GM19099 (cell line): ENCODE measurements around the gene ADCY2.

Source experiments
- POLR2A ChIP-seq: IDR thresholded peaks from 3 replicates; pipeline ENCODE4 v1.6.1; 2011; ENCODE audit warnings: low read depth; ENCODE audit not compliant: insufficient read length; ENCODE audit errors: extremely low read depth

The ADCY2 gene

GRCh38 chr5:7546555-7546954 lies 150.6 kb downstream of the ADCY2 start:
- TF ChIP-seq POLR2A, result no peak

GRCh38 chr5:7548596-7548995 lies 152.7 kb downstream of the ADCY2 start:
- no peak for TF ChIP-seq POLR2A

GRCh38 chr5:7565559-7565958 lies 169.6 kb downstream of the ADCY2 start:
- TF ChIP-seq POLR2A, result no peak

- no peak for TF ChIP-seq POLR2A
These were observed 180.2 kb downstream of the ADCY2 start for GRCh38 chr5:7576023-7576715.

GRCh38 chr5:7577381-7577780 lies 181.4 kb downstream of the ADCY2 start:
- TF ChIP-seq POLR2A, result no peak

- no peak for TF ChIP-seq POLR2A
These were observed 182.1 kb downstream of the ADCY2 start for GRCh38 chr5:7578071-7578470.

GRCh38 chr5:7584749-7585148 lies 188.8 kb downstream of the ADCY2 start:
- no peak for TF ChIP-seq POLR2A

- no peak for TF ChIP-seq POLR2A
These were observed 189.9 kb downstream of the ADCY2 start for GRCh38 chr5:7585807-7586206.

- TF ChIP-seq POLR2A, result no peak
These were observed 190.5 kb downstream of the ADCY2 start for GRCh38 chr5:7586480-7586879.

- no peak for TF ChIP-seq POLR2A
These were observed 193.9 kb downstream of the ADCY2 start for GRCh38 chr5:7589800-7590199.

- no peak for TF ChIP-seq POLR2A
These were observed 197.0 kb downstream of the ADCY2 start for GRCh38 chr5:7592910-7593309.

GRCh38 chr5:7597059-7597642 lies 201.2 kb downstream of the ADCY2 start:
- TF ChIP-seq POLR2A, result no peak

- TF ChIP-seq POLR2A, result no peak
These were observed 211.0 kb downstream of the ADCY2 start for GRCh38 chr5:7606840-7607465.

GRCh38 chr5:7608772-7609171 lies 212.8 kb downstream of the ADCY2 start:
- TF ChIP-seq POLR2A, result no peak

- TF ChIP-seq POLR2A, result no peak
These were observed 213.8 kb downstream of the ADCY2 start for GRCh38 chr5:7609726-7610125.

GRCh38 chr5:7610531-7611177 lies 214.7 kb downstream of the ADCY2 start:
- TF ChIP-seq POLR2A, result no peak

GRCh38 chr5:7611518-7611917 lies 215.6 kb downstream of the ADCY2 start:
- TF ChIP-seq POLR2A, result no peak

- TF ChIP-seq POLR2A, result no peak
These were observed 219.7 kb downstream of the ADCY2 start for GRCh38 chr5:7615566-7616061.
